Gastroesophageal sphincter (tissue), 3 donors: ENCODE data around the gene SHLD2.
"Not testable (repeated sequence)": the region's sequence is repeated elsewhere in the genome, so short reads cannot be mapped to it uniquely, and the experiment has no call there.

Experiments used
- CTCF ChIP-seq, 4 experiments: fragments of 200-600 bp in 2 of 4; fragments of 450-650 bp in 2 of 4; sonication (generic) in 1 of 4; IDR thresholded peaks; one replicate each; pipeline ENCODE4 v1.5.1; 2017 to 2019; ENCODE audit warnings: antibody characterized with exemption in 4 of 4, mild to moderate bottlenecking in 2 of 4, moderate library complexity in 2 of 4
- POLR2A ChIP-seq, 2 donors: fragments of 450-650 bp; IDR thresholded peaks; one replicate each; pipeline ENCODE4 v1.6.1; 2017; ENCODE audit warnings: antibody characterized with exemption in 2 of 2, mild to moderate bottlenecking in 2 of 2, moderate library complexity in 1 of 2

GRCh38 chr10:87119029-87119428, 24.0 kb downstream of the SHLD2 start:
- TF ChIP-seq CTCF, POLR2A (IDR thresholded peaks at IDR 0.05): not testable (repeated sequence)
